Putamen (tissue), 1 donor: Measurements from ENCODE around the gene HEYL.

Experiments used
- DNase-seq: peaks from one replicate; pipeline ENCODE4 v3.0.0-alpha.2; 2016; ENCODE audit warnings: low spot score

HEYL gene

DNA sequence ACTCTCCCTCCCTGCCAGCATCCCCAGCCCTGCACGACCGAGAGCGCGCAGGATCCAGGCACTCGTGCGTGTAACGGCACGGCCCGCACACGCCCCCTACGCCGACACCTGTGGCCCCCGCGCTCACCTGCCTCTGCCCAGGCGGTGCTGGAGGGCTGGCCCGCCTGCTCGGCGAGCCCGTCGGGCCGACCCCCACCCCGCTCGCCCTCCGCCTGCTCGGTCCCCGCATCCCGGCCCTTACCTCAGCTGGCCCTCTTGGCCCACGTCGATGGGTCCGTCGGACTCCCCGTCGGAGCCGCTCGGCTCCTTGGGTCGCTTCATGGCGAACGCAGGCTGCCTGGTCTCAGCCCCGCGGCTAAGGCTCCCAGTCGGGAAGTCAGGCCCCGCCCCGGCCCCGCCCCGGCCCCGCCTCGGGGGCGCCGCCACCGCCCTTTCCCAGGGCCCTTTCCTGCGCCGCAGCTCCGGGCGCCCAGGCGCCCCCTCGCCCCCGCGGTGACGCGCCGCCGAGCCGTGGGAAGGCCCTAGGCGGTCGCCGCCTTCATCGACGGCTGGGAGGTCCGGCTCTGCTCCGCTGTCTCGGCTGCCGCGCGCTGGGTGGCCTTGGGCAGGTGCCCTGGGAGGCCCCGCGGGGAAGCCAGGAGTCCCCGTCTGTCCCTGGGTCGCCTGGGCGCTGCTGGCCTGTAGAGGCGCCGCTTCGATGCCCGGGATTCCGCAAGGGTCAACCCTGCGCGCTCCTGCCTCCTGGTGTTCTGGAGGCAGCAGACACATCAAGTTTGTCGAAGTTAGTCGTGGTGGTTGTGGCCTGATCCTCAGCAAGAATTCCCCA, at the start of gene HEYL:
TSS of gene HEYL (minus strand) at position 339 of the 826 bp plus-strand sequence. CDS start at position 321, 18 bp downstream.
- DNase-seq, result no peak

DNA sequence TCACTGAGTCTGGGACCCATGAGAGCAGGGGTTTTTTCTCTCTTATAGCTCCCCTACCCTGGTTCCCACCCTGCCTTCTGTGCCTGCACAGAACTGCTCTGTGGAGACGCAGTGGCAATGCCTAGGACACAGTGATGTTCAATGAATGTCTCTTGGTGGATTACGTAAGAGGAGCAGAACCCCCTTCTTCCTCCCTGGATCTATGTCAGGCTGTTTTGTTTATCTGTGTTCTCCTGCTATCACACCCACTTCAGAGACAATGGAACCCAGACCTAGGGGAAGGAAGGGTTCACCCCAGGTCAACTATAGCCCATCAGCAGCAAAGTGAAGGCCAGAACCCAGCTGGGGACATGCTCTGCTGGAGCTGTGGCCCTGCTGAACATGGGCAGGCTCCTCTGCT, 49.8 kb upstream of the HEYL start:
- no peak for DNase-seq

DNA sequence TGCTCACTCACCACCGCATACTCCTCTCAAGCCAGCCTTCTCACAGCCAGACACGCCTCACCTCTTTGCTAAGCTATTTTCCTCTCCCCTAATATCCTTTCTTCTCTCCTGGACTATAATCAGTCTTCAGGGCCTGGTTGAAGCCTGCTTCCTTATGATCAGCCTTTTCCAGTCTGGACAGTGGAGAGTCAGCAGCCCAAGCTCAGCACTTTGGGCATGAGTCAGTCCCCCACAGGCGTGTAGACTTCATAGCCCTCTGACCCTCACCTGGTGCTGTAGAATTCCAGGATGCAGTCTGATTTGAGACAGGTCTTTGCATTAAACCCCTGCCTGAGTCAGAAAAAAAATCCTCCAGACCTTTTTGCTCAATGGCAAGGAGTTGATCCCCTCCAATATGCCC, 49.3 kb upstream of the HEYL start:
- DNase-seq, result no peak

DNA sequence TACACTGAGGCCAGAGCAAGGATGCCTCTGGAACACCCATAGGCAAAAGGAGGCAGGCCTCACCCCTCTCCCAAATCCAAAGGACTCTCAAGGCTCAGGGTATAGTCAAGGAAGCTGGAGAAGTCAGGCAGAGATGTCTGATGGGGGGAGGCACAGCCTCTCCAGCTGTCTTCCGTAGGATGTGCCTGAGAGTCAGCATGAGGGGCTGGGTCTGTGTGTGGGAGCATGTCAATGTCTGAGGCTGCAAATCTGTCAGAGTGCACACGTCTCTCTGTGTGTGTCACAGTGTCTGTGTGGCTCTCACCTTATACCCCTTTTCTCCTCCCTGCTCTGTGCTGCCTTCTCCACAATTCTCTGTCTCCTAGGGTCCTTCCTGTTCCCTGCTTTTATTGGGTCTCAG, 47.8 kb upstream of the HEYL start:
- peak; percentile 75 for DNase-seq

DNA sequence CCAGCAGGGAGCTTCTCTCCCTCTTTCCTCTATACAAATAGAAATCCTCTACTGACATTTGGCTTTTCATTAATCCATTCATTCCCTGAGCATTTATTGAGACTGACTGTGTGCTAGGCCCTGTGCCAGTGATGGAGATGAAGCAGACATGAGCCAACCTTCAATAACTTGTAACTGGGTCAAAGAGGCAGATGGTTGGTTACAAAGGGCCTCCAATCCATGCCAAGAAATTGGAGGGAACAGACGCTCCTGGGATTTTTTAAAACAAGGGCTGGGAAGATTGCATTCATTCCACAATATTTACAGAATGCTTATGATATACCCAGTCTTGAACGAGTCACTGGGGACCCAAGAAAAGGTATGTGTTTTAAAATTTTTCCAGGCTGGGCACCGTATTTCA, 45.6 kb upstream of the HEYL start:
- DNase-seq, result no peak

DNA sequence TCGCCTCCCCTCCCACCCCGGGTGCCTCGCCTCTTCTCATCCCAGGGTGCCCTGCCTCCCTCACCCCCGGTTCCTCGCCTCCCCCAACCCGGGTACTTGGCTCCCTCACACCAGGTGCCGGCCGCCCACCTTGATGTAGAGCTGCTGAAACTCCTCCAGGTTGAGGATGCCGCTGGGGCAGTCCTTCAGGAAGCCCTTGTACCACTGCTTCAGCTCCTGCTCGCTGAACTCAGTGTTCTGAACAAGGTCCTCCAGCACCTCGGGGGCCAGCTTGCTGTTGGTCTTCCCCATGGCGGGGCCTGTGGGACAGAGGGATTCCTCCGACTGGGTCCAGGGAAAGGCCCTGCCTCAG, 44.8 kb upstream of the HEYL start:
- no peak for DNase-seq

DNA sequence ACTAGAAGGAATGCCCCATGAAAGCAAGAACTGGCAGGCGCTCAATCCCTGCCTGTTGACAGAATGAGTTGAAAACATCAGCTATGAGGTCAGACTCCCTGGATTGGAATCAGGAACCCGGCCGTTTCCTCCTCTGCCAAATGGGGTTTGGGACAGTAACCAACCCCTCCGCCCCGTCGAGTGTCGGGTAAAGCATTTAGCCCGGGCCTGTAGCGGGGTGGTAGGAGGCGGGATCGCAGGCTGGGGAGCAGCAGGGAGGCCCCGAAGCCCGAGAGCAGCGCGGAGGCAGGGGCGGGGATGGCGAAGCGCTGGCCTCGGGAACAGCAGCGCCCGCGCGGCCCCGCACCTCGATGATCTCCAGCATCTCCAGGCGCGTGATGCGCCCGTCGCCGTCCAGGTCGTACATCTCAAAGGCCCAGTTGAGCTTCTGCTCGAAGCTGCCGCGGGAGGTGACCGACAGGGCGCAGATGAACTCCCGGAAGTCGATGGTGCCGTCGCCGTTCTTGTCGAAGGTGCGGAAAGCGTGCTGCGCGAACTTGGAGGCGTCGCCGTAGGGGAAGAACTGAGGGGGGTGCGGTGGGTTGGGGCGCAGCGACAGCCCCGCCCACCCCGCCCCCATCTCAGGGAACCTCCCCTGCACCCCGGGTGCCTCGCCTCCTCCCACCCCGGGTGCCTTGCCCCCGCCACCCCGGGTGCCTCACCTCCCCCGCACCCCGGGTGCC, 44.3 kb upstream of the HEYL start:
- no peak for DNase-seq

DNA sequence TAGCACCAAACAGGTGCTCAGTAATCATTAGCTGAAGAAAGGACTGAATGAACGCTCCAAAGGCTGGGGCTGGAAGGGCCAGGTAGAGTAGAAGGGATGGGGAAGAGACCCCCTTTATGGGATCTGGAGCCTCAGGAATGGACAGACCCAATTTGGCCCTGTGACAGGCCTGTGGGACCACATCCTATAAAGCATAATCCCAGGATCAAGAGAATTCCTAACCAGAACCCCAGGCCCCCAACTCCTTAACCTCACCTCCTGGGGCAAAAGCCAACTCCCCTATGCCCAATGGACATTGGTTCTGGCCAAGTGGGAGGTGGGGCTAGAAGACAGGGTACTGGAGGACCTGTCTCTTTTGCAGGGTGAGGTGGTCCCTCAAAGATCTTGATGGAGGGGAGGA, 42.6 kb upstream of the HEYL start:
- DNase-seq, result no peak

DNA sequence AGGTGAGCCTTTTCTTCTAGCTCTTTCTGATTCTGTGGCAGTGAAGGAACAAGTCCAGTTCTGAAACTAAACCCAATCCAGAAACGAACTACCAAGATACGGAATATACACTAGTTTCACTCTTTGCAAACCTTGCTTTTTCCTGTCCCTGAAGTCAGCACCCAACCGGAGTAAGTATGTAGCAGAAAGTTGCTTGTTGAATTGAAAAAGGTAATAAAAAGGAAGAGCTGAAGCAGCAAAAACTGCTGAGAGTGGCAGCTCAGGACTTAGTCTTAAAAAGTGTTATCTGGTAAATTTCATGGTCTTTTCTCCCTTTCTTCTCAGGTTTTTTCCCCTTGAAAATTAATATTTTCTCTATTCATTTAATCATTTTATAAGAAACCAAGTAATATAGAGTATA, 41.9 kb upstream of the HEYL start:
- no peak for DNase-seq

DNA sequence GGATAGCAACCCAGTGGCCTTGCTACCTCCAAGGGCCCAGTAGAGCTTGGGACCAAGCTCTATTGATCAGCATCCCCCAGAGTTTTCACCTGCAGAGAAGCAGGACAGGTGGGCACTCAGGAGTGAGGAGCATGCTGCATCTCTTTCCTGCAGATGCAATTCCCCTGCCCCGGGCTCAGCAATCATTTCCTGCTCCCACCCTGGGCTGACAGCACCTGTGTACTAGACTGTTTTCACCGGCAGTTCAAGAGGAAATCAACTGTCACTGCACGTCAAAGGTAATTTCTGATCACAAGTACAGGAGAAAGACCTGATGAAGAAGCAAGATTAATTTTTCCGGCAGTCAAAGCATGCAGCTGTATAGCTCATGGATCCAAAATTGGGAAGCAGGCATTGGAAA, 41.3 kb upstream of the HEYL start:
- no peak for DNase-seq

DNA sequence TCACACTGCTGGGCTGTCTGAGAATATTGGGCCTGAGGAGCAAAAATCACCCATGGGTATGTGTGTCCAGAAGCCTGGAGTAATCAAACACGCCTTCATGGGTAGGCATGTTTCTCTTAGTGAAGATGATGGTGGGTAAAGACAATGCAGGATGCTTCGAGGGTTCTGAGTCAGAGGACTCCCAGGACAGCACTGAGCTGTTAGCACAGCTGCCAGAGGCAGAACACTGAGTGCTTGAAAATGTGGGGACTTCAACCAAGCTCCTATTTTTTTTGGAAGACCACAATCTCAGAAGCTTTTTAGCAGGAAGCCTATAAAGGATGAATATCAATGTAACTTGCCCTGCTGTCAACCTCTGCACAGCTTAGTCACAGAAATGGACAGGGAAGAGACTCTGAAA, 40.4 kb upstream of the HEYL start:
- DNase-seq, result no peak

DNA sequence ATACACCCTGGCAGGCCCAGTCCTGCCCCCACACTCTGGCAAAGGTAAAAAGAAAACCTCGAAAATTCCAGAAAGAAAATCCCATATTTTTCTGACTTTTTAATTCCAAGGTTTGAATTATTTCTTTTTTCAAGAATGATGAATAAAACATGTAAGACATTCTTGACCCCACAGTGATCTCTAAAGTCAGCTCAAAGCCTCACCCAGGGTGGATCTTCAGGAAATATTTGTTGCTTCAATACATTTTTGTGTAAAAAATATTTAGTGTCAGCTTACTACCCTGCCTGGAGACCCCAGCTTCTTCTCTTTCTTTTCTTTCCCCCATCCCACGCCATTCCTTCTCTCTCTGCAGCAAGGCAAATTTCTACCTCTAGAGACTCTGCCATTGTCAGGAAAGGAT, 39.4 kb upstream of the HEYL start:
- no peak for DNase-seq

DNA sequence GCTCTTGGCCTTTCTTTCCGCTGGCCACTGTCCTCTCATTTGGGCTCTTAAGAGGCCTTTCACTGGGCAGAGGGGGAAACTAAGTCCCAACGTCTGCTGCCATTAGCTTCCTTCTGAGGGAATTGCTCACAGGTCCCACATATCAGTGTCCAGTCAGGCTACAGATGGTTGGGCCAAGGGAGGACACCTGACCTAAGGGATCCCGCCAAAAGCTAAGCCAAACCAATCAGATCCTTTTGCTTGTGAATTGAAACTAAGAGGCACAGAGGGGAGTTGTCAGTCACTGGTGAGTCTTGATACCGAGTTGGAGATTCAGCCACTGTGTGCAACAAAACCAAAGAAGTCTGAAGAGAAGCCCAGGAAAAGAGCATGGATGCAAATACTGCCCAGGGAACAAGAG, 38.2 kb upstream of the HEYL start:
- no peak for DNase-seq

DNA sequence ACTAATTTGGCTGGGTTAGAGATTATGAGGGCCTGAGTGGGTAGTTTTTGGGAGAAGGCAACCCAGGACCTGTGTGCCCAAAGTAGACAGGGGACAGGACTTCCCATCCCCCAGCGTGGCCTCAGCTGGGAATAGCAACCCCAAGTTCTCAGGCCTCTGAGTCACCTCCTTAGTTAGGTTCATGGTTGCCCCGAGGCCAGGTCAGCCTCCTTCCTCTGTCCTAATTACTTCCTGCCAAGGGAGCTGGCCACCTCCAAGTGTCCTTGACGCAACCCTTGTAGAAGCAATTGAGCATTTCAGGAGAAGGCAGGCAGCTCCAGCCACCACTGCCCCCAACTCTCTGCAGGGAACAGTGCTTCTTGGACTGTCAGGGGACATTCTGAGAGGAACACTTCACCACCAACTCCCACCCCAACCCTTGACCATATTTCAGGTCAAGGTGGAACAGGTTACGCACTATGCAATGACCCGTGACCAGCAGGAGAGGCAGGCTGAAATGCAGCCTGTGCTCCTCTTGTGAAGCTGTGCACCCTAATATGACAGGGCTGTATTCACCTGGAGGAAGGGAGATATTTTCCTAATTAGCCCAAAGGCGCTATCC, 37.6 kb upstream of the HEYL start:
- no peak for DNase-seq

DNA sequence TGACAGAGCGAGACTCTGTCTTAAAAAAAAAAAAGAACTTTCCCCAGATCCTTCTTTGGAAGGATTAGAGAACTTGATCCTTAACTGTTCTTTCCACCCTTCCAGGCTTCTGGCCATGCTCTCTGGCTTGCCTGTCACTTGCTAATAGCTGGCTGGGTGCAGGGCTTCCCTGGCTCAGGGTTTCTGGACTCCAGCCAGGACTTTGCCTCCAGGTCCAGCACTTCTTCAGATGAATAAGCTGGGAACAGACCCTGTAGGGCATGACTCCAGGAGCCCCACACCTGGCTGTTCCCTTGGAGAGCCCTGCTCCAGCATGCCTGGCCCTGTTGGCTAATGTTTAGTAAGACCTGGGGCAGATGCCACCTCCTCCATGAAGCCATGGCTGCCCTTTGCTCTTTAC, 35.8 kb upstream of the HEYL start:
- no peak for DNase-seq

DNA sequence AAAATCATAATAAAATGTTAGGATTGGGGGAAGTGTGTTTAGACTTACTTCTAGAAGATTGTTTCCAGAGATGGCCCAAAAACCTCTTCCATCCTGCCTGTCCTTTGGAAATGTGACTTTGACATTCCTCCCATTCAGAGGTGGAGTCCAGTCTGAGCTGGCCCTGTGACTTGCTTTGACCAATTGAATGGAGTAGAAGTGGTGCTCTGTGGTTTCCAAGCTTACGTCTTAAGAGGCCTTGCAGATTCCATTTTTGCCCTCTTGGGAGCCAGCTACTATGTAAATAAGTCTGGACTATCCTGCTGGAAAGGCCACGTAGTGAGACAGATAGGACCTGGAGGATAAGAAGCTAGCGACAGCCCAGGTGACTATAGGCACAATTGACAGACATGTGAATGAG, 33.8 kb upstream of the HEYL start:
- no peak for DNase-seq

DNA sequence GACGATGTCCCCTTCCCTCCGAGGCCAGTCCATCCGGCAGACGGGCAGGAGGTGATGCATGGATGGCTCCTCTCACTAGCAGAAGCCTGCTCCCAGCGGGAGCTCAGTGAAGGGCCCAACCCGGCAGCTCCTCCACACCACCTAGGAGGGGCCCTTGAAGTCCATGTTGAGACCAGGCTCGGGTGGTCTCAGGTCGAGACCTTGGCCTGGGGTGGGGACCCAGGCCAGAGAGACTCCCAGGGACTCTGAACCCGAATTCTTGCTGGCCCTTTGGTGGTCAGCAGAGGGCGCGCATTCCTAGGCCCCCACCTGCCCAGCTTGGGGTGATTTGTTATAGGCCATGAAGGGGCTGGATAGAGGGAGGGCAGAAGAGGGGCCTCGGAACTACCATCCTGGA, 33.1 kb upstream of the HEYL start:
- no peak for DNase-seq

DNA sequence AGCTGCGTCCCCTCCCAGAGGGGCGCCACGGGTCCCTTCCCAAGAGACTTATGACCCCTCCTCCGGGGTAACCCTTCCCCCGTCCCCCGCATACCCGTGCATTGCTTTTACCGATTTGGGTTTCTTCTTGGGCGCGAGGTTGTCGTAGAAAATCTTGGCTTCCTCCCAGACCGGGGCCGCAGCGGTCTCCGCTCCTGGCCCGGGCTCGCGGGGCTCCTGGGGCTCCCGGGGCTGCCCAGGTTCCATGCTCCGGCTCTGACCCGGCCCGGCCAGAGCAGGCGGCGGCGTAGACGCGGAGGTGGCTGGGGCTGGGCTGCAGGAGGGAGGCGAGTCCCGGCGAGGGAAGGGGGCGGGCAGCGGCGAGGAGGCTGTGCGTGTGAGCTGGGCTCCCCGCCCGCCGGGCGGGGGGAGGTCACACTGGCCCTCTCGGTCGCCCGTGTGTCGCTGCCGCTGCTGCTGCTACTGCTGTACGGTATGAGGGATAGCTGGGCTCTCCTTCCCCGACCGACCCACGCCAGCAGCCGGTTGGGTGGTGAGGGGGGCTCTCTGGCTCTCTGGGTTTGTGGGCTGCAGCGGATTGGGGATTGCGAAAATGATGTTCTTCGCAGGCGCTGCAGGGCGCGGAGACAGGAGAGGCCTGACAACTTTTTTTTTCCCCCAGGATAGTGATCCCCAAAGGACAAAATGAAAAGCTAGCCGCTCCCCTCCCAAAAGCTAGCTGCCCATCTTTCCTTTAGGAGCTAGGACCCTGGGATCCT, 32.5 kb upstream of the HEYL start, which contains the start of gene NT5C1A:
TSS of gene NT5C1A (minus strand) at position 315 of the 758 bp plus-strand sequence. CDS start at position 246, 69 bp downstream.
- no peak for DNase-seq

DNA sequence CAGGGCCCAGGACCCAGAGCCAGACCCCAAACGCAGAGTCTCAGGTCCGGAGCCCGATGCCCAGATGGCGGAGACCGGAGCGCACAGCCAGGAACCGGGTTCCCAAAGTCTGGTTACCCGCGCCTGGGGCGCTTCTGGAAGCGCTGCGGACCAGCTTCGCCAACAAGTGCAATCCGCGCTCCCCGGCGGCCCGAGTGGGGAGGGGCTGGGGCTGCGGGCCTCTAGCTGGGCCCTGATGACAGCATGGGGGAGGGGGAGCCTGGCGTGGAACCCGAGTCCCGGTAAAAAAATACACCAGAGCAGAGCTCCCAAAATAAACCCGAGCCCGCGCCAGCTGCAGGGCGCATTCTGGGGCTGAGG, 32.0 kb upstream of the HEYL start:
- no peak for DNase-seq

DNA sequence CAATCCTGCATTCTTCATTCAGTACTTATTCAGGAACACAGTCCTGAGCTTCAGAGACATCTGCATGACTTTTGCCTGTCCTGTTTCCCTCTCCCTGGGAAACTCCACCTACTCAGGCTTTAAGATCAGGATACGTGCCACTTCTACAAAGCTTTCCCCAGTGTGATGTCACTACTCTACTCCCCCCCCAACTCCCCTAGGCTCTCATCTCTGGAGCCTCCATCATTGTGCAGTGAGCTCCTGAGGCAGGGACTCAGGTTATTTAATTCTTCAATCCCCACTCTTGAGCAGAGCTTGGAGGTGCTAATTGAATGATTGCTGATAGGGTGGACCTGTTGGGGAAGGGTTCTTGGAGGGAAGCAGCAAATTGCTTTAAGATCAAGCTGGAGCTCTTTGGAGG, 31.2 kb upstream of the HEYL start:
- no peak for DNase-seq

DNA sequence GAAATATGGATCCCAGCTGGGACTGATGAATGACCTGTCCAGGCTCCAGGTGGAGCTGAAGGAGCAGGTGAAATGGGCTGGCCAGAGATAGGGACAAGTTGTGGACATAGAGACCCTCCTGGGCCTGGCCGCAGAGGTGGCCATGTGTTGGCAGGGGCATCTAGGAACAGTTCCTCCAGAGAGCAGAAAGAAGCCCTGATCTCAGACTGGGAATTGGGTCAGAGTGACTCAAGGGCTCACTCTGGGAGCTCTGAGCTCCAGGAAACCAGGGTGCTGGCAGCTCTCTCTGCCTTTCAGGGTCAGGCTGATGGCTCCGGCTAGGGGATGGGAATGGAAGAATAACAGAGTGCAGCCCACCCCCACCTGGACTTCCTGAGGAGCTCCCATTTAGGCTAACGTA, 29.5 kb upstream of the HEYL start:
- DNase-seq, result no peak

DNA sequence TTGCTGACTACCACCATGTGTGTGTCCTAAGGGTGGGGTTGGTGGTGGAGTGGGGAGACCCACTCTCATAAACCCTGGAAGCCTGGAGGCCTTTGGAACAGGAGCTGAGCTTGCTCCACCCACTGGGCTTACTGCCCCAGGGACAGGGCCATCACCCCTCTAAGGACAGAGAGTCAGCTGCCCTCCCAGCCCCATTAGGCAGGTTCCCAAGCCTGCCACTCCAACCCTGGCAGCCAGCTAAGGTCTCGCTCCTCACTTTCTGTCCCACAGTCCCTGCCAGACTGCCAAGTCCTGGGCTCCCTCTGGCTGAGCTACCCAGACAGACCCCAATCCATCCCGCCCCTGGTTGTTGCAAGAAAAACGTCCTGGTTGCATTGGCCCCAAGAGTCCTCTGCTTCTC, 28.7 kb upstream of the HEYL start:
- no peak for DNase-seq

DNA sequence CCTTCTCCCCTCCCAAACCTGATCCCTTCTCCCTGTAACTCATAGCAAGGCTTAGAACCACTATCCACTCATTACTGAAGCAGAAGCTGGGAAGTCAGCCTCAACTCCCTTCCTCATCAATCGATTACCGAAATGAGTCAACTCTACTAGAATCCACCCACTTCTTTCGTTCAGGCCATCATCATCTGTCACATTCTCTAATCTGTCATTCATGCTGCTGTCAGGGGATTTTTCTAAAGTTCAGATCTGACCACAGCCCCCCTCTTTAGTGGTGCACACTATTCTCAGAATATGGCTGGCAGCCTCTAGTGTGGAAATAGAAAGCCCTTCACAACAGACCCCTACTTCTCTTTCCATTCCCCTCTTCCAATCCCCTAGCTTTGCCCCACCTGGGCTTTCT, 27.3 kb upstream of the HEYL start:
- DNase-seq, result no peak
